HG03060 (cell line): ENCODE measurements around the gene RRP1.
A peak's percentile ranks its signal among the peaks of the same experiment; 100 is the strongest.

Experiments used
- ATAC-seq: cut with Tn5 transposase; IDR thresholded peaks from one replicate; pipeline ENCODE4 v1.9.1; 2021; ENCODE audit warnings: low read depth, moderate number of reproducible peaks; ENCODE audit not compliant: unreplicated experiment

The RRP1 gene

DNA sequence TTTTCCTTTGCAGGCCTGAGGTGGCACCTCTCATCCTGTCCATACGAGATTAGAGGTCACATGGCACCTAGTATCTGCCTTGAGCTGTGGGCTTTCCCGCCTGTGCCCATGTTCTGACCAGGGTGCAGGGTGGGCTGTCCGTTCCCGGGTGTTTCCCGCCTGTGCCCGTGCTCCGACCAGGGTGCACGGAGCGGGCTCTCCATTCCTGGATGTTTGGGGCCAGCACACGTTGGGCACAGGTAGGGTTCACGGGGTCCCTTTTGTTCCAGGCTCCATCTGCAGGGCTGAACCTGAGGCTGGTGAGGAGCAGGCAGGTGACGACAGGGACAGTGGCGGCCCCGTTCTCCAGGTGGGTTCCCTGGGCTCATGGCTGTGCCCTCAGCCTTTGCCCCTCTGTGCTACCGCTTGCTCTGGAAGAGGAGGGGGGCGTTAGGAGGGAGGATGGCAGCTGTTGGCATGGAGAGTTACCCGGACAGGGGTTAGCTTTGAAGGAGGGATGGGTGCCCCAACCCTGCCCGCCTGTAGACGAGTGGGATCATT, 10.0 kb downstream of the RRP1 start:
- no peak for ATAC-seq

- no peak for ATAC-seq
Measured at GRCh38 chr21:43800124-43800523, 10.7 kb downstream of the RRP1 start.

DNA sequence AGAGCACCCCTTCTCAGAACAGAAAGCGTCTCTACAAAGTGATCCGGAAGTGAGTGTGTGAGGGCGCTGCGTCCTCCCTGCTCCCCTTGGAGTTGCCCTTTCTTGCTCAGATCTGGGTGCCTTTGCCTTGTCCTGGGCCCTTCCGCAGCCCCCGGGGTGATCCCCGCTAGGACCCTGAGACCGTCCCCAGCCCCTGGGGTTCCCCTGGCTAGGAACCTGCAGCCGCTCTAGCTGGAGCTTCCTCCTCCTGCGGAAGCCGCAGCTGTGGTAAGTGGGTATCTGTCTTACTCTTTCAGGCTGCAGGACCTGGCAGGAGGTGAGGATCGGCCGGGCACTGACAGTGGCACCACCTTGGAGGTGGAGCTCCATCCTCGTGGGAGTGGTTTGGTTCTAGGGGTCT, 11.2 kb downstream of the RRP1 start:
- no peak for ATAC-seq

DNA sequence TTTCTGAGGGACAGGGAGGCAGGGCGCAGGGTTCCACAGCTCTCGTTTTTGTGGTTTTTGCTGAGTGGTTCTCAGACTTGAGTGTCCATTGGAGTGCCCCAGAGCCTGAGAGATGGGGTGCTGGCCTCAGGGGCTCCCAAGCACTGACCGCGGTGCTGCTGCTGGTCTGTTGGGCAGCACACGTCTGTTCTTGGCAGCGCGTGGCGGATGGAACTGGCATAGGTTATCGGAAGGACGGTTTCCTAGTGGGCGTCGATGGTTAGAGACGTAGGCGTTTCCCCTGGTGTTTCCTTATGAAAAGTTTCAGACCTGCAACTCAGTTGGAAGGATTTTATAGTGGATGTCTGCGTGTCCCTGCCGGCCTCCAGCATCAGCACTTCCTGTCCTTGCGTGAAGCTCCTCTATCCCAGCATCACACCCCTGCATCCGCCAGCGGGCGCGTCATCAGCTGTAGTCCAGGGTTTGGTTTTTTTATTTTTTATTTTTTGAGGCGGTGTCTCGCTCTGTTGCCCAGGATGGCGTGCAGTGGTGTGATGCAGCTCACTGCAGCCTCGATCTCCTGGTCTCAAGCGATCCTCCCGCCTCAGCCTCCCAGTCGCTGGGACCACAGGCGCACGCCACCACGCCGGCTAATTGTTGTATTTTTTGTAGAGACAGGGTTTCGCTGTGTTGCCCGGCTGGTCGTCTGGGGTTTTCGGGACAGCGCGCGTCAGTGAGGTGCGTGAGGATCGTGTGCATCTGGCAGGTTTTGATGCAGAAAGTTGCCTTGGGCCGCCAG, 11.8 kb downstream of the RRP1 start:
- no peak for ATAC-seq

- no peak for ATAC-seq
Measured at GRCh38 chr21:43802713-43803313, 13.4 kb downstream of the RRP1 start.

DNA sequence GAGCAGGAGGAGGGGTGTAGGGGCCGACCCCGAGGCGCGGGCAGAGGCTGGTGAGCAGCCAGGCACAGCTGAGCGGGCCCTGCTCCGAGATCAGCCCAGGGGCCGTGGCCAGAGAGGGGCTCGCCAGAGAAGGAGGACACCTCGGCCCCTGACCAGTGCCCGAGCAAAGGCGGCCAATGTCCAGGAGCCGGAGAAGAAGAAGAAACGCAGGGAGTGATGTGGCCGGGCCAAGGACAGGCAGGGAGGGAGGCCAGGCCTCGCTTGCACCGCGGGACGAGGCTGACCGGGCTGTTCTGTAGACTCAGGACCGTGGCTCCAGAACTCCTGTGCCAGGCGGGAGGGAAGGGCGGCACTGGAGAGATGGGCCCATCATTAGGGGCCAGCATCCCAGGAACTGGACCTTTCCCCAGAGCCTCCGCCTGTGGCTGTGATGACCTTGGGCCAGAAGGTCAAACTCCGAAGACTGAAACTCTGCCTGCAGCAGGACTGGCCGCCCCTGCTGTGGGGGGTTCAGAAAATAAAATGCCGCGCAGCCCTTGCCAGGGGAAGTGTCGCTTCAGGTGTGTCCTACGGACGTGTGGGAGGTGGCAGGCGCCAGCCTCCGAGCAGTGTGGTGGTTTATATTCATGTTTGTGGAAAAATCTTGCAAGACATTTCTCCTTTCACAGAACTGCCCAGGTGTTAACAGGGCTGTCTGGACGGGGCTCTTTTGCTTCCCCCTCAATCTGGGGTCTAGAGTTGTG, 14.4 kb downstream of the RRP1 start:
- ATAC-seq, result no peak

GRCh38 chr21:43805275-43805800, 16.0 kb downstream of the RRP1 start:
- peak; percentile 86 for ATAC-seq

DNA sequence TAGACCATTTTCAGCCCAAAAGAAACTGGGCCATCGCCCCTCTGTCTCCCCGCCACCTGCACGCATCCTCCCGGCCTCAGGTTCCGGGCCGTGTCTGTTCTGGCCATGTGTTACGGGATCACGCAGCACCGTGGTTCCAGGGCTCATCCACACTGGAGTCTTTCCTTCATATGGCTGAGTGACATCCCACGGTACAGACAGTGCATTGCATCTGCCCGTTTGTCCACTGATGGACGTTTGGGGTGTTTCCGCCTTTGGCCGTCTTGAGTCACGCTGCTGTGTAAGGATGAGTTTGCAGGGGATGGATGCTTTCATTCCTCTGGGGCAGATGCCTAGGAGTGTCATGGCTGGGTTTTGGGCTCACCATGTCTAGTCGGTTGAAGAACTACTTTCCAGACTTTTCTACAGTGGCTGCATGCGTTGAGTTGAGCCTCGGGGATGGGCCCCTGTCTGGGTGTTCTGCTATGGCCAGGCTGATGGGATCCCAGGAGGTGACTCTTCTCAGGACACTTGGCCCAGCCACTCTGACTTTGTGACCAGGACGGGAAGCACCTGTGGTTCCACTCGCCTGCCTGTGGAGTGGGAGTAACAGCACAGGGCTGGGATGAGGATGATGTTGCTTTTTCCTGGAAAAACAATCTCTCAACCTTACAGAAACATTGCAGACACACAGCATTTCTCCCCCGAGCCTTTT, 16.8 kb downstream of the RRP1 start:
- no peak for ATAC-seq

GRCh38 chr21:43808367-43808766, 19.0 kb downstream of the RRP1 start:
- no peak for ATAC-seq

DNA sequence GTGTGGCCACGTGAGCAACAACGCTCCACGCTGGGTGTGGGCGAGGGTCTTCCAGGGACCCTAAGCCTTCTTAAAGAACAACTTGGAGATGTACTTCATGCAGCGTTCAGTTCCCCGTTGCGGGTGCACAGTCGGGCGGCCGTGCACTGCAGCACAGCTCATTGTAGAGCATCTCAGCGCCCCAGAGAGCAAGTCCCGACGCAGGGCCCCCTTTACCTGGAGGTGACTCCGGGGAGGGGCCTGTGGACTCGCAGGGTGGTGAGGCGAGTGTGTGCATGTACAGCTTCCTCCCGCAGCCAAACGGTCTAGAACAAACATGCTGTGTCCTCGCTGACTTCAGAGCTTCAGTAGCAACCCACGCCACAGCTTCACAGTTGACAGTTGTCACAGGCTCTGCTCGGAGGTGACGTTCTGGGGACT, 19.5 kb downstream of the RRP1 start:
- no peak for ATAC-seq

DNA sequence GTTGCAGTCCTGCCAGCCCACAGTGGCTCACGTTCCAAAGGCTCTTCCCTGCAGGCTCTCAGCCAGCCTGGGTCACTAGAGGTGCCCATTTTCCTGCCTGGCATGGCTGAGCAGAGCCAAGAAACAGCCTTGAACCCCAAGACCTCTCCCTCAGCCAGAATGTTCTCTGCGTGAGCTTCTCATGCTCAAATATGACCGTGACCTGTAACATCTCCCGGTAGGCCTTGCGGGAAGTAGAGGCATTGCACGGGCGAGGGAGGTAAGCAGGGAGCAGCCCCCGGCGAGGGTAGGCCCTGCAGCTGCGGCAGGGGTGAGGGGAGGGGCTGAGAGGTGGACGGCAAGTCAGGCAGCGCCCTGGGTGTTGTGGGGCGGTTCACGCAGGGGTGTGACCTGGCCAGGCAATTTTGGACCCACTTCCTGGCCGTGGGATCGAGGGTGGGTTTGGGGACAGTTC, 20.0 kb downstream of the RRP1 start:
- ATAC-seq, result no peak

GRCh38 chr21:43809853-43810504, 20.6 kb downstream of the RRP1 start:
- no peak for ATAC-seq

GRCh38 chr21:43810505-43811261, 21.3 kb downstream of the RRP1 start:
- ATAC-seq, result no peak

DNA sequence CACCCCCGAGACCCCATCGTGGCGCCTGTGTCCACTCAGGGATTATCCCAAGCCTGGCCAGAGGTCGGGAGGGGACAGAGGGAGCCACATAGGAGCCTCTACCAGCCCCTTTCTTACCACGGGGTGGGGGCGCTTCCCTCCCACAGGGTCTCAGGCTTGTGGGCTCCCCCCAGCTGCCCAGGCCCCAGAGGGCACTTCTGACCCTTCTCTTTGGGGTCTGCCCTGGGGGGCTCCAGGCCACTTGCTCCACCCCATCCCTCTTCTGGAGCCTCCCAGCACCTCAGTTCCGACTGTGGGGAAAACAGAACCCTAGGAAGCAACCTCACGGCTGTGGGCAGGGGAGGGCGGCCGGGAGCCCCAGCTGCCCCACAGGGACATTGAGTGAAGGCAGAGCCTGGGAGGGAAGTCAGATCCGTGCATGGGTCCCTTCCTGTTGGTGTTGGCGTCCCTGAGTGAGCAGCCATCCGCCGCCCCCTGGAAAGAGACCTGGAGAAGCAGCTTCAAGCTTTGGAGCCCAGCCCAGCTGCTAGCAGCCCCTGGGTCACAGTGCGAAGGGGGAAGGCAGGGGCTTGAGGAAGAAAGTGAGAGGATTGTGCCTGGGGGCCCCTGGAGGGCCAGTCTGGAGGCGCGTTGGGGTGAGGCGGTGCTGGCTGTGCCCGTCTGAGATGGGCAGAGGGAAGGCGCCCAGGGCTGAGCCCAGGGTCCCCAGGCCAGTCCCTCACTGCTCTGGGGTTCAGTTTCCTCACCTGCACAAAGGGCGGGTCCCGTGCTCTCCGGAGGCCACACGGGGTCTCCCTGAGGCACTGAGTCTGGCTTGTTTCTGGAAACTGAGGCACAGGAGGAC, 22.1 kb downstream of the RRP1 start:
- no peak for ATAC-seq

- ATAC-seq, result no peak
Measured at GRCh38 chr21:43812139-43812821, 22.9 kb downstream of the RRP1 start.

DNA sequence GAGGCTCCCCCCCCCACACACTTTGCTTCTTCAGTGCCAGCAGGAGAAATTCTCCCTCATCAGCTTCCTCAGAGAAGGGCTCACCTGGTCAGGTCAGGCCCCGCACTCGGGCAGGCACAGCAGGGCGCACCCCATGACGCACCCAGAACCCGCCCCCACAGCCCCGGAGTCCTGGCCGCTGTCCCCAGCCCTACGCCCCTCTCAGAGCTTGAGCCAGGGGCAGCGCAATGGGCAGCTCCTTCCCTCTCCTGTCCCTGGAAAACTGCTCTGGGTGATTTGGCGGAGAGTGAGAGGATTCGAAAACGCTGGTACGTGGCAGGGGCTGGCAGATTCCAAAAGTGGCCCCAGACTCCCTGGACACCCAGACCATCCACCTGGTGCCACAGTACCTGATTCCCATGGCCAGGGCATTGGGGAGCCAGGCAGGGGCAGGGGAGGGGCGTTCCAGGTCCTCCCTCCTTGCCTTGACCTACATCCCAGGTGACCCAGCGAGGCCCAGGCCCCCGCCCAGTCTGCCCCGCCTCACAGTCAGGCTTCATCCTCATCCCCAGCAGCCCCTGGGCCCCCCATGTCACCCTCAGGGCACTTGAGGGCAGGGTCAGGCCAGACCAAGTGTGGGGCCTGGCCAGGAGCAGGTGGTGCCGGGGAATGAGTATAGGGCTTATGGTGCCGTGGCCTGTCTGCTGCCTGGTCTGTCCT, 23.7 kb downstream of the RRP1 start:
- no peak for ATAC-seq

GRCh38 chr21:43813656-43813980, 24.2 kb downstream of the RRP1 start:
- ATAC-seq, result no peak
